ENCODE results near the gene DPEP2.
"Not testable (repeated sequence)": the region's sequence is repeated elsewhere in the genome, so short reads cannot be mapped to it uniquely, and the experiment has no call there.

The DPEP2 gene

GRCh38 chr16:67998779-67999688 lies at the start of gene DPEP2:
DPEP2 (minus strand) TSS chr16:67999484; CDS start chr16:67993212, 6,272 bp downstream.
- not testable (repeated sequence) for H3K4me3 ChIP-seq (ENCODE audit: low read length); H3K4me1 ChIP-seq (ENCODE audit: control insufficient read depth, low read depth, low read length); H3K36me3 ChIP-seq (ENCODE audit: control insufficient read depth, low read depth, low read length); H3K27me3 ChIP-seq (ENCODE audit: control insufficient read depth, insufficient read depth, low read length); H3K9me3 ChIP-seq (ENCODE audit: control insufficient read depth, low read depth, low read length); H3K27ac ChIP-seq (ENCODE audit: low read length); H3K9ac ChIP-seq (ENCODE audit: low read length)

DNA sequence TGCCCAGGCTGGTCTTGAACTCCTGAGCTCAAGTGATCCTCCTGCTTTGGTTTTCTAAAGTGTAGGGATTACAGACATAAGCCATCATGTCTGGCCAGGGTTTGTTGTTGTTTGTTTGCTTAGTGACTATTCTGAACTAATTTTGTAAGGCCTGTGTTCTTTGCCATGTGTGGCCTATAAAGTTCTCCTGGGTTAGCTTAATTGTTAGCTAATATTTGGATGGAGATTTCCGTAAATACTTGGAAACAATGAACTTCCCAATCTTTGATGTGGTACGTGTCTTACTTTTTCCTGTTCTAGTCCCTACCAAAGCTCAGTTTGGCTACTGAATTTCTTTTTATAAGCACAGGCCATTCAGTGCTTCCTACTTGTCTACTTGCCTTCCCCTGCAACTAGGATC lies 48.7 kb upstream of the DPEP2 start:
- Histone ChIP-seq H3K4me3 (ENCODE audit: low read length) (no peak overlapping the region), H3K9me3 (ENCODE audit: control insufficient read depth, low read depth, low read length) (no peaks in the 10 kb centered on the region), H3K9ac (ENCODE audit: low read length) (no peak overlapping the region), H3K27me3 (ENCODE audit: control insufficient read depth, insufficient read depth, low read length) (no peaks in the 10 kb centered on the region), H3K27ac (ENCODE audit: low read length) (no peak overlapping the region), H3K36me3 (ENCODE audit: control insufficient read depth, low read depth, low read length) (peaks cover 16% of the 10 kb centered on the region), H3K4me1 (ENCODE audit: control insufficient read depth, low read depth, low read length) (no peaks in the 10 kb centered on the region)

DNA sequence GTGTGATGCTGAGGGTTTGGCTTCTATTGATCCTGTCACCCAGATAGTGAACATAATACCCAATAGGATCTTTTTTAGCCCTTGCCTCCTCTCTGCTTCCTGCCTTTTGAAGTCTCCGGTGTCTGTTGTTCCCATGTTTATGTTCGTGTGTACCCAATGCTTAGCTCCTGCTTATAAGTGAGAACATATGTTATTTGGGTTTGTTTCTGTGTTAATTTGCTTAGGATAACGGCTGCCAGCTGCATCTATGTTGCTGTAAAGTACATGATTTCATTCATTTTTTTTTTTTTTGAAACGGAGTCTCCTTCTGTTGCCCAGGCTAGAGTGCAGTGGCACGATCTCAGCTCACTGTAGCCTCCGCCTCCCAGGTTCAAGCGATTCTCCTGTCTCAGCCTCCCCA lies 46.8 kb upstream of the DPEP2 start:
- Histone ChIP-seq H3K4me1 (ENCODE audit: control insufficient read depth, low read depth, low read length) (no peaks in the 10 kb centered on the region), H3K27ac (ENCODE audit: low read length) (no peak overlapping the region), H3K4me3 (ENCODE audit: low read length) (no peak overlapping the region), H3K36me3 (ENCODE audit: control insufficient read depth, low read depth, low read length) (peaks cover 14% of the 10 kb centered on the region), H3K9me3 (ENCODE audit: control insufficient read depth, low read depth, low read length) (no peaks in the 10 kb centered on the region), H3K9ac (ENCODE audit: low read length) (no peak overlapping the region), H3K27me3 (ENCODE audit: control insufficient read depth, insufficient read depth, low read length) (no peaks in the 10 kb centered on the region)

DNA sequence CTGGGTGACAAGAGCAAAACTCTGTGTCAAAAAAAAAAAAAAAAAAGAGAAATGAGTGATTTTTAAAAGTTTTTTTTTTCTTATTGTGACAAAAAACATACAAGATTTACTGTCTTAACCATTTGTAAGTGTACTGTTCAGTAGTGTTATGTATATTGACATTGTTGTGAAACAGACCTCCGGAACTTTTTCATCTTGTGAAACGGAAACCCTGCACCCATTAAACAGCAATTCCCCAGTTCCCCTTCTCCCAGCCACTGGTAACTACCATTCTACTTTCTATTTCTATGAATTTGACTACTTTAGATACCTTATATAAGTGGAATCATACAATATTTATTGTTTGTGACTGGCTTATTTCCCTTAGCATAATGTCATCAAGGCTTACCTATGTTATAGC lies 42.5 kb upstream of the DPEP2 start:
- Histone ChIP-seq H3K27me3 (ENCODE audit: control insufficient read depth, insufficient read depth, low read length) (no peaks in the 10 kb centered on the region), H3K27ac (ENCODE audit: low read length) (no peak overlapping the region), H3K9ac (ENCODE audit: low read length) (no peak overlapping the region), H3K9me3 (ENCODE audit: control insufficient read depth, low read depth, low read length) (no peaks in the 10 kb centered on the region), H3K36me3 (ENCODE audit: control insufficient read depth, low read depth, low read length) (peaks cover 3% of the 10 kb centered on the region), H3K4me3 (ENCODE audit: low read length) (no peak overlapping the region), H3K4me1 (ENCODE audit: control insufficient read depth, low read depth, low read length) (no peaks in the 10 kb centered on the region)

DNA sequence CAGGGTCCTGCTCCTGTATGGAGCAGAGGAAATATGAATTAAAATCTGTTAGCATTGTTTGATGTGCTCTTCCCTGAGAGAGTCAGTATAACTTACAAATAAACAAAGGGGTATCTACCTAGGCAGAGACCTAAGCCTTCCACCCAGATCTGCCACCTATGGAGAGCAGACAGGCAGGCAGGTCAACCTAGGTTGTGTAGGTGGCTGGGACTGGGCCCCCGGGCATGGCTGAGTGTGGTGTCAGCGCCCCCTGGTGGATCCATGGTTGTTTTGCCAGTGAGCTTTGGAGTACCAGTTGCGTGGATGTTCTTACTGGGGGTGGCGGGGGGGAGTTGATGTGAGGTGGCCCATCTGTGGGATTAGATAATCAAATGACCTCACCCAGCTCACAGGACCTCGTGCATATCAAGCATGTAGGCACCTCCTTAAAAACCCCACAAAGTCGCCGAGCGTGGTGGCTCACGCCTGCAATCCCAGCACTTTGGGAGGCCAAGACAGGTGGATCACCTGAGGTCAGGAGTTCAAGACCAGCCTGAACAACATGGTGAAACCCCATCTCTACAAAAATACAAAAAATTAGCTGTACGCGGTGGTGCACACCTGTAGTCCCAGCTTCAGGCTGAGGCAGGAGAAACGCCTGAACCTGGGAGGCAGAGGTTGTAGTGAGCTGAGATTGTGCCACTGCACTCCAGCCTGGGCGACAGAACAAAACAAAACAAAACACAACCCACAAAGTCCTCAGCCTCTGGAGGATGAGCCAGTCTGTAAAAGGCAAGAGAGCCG lies 41.4 kb upstream of the DPEP2 start:
- Histone ChIP-seq H3K27ac (ENCODE audit: low read length) (no peak overlapping the region), H3K36me3 (ENCODE audit: control insufficient read depth, low read depth, low read length) (peaks cover 3% of the 10 kb centered on the region), H3K4me1 (ENCODE audit: control insufficient read depth, low read depth, low read length) (no peaks in the 10 kb centered on the region), H3K27me3 (ENCODE audit: control insufficient read depth, insufficient read depth, low read length) (no peaks in the 10 kb centered on the region), H3K4me3 (ENCODE audit: low read length) (no peak overlapping the region), H3K9ac (ENCODE audit: low read length) (no peak overlapping the region), H3K9me3 (ENCODE audit: control insufficient read depth, low read depth, low read length) (no peaks in the 10 kb centered on the region)

GRCh38 chr16:68037841-68038597 lies 38.7 kb upstream of the DPEP2 start:
- Histone ChIP-seq H3K9ac (ENCODE audit: low read length) (no peak overlapping the region), H3K4me1 (ENCODE audit: control insufficient read depth, low read depth, low read length) (no peaks in the 10 kb centered on the region), H3K9me3 (ENCODE audit: control insufficient read depth, low read depth, low read length) (no peaks in the 10 kb centered on the region), H3K27me3 (ENCODE audit: control insufficient read depth, insufficient read depth, low read length) (no peaks in the 10 kb centered on the region), H3K27ac (ENCODE audit: low read length) (no peak overlapping the region), H3K36me3 (ENCODE audit: control insufficient read depth, low read depth, low read length) (peaks cover 3% of the 10 kb centered on the region), H3K4me3 (ENCODE audit: low read length) (no peak overlapping the region)

GRCh38 chr16:68035227-68035626 lies 35.9 kb upstream of the DPEP2 start:
- no peaks in the 10 kb centered on the region for H3K4me1 ChIP-seq (ENCODE audit: control insufficient read depth, low read depth, low read length)
- H3K36me3 ChIP-seq (ENCODE audit: control insufficient read depth, low read depth, low read length) = no peaks in the 10 kb centered on the region
- no peak overlapping the region for H3K27ac ChIP-seq (ENCODE audit: low read length)
- no peak overlapping the region for H3K9ac ChIP-seq (ENCODE audit: low read length)
- H3K27me3 ChIP-seq (ENCODE audit: control insufficient read depth, insufficient read depth, low read length) = no peaks in the 10 kb centered on the region
- H3K9me3 ChIP-seq (ENCODE audit: control insufficient read depth, low read depth, low read length) = no peaks in the 10 kb centered on the region
- no peak overlapping the region for H3K4me3 ChIP-seq (ENCODE audit: low read length)

DNA sequence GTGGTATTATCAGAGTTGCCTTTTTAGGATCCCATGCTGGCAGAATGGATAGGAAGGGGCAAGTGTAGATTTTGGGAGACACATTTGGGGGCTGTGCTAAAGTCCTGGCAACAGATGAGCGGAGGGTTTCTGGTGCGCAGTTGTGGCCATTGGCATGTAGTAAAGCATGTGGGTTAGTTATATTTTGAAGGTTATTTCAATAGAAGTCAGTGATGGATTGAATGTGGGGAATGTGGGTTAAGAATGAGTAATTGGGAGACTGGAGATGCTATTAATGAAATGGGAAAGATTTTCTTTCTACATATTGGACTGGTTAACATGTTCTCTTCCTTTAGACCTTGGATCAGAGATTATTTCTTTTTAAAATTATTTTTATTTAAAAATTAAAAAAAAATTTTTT lies 33.8 kb upstream of the DPEP2 start:
- peaks cover 7% of the 10 kb centered on the region for H3K36me3 ChIP-seq (ENCODE audit: control insufficient read depth, low read depth, low read length)
- no peak overlapping the region for H3K9ac ChIP-seq (ENCODE audit: low read length)
- no peak overlapping the region for H3K4me3 ChIP-seq (ENCODE audit: low read length)
- no peaks in the 10 kb centered on the region for H3K27me3 ChIP-seq (ENCODE audit: control insufficient read depth, insufficient read depth, low read length)
- H3K9me3 ChIP-seq (ENCODE audit: control insufficient read depth, low read depth, low read length) = no peaks in the 10 kb centered on the region
- no peaks in the 10 kb centered on the region for H3K4me1 ChIP-seq (ENCODE audit: control insufficient read depth, low read depth, low read length)
- H3K27ac ChIP-seq (ENCODE audit: low read length) = no peak overlapping the region

DNA sequence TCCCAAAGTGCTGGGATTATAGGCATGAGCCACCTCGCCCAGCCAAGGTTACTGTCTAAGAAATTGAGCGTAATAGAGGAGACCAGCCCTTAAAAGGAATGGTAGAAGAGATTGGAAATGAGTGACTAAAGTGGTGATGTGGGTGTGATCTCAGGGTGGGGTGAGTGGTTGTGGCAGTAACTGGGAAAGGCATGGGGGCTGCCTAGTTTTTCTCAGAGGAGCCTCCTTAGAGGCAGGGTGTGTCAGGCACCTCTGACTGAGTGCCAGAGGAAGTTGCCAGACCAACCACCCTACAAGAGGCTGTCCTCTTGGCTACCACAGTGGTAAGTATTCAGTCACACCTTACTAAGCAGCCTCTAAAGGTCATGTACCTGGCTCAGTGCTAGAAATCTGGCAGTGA lies 32.7 kb upstream of the DPEP2 start:
- H3K27ac ChIP-seq (ENCODE audit: low read length) = no peak overlapping the region
- H3K27me3 ChIP-seq (ENCODE audit: control insufficient read depth, insufficient read depth, low read length) = no peaks in the 10 kb centered on the region
- peaks cover 7% of the 10 kb centered on the region for H3K36me3 ChIP-seq (ENCODE audit: control insufficient read depth, low read depth, low read length)
- no peaks in the 10 kb centered on the region for H3K9me3 ChIP-seq (ENCODE audit: control insufficient read depth, low read depth, low read length)
- no peak overlapping the region for H3K9ac ChIP-seq (ENCODE audit: low read length)
- no peaks in the 10 kb centered on the region for H3K4me1 ChIP-seq (ENCODE audit: control insufficient read depth, low read depth, low read length)
- no peak overlapping the region for H3K4me3 ChIP-seq (ENCODE audit: low read length)

DNA sequence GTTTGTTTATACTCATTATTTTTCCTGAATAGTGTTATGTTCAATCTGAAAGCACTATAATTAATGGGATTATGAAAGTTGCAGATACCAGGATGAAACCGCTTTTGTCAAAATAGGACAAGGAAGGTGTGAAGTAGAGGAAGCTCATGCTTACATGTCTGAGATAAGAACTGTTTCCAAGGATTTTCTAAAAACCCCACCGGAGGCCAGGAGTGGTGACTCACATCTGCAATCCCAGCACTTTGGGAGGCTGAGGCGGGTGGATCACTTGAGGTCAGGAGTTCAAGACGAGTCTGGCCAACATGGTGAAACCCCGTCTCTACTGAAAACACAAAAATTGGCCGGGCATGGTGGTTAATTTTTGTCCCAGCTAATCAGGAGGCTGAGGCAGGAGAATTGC lies 30.8 kb upstream of the DPEP2 start:
- not testable (repeated sequence) for H3K9me3 ChIP-seq (ENCODE audit: control insufficient read depth, low read depth, low read length); H3K4me3 ChIP-seq (ENCODE audit: low read length); H3K27me3 ChIP-seq (ENCODE audit: control insufficient read depth, insufficient read depth, low read length); H3K4me1 ChIP-seq (ENCODE audit: control insufficient read depth, low read depth, low read length); H3K27ac ChIP-seq (ENCODE audit: low read length); H3K9ac ChIP-seq (ENCODE audit: low read length)
- peaks cover 19% of the 10 kb centered on the region for H3K36me3 ChIP-seq (ENCODE audit: control insufficient read depth, low read depth, low read length)

DNA sequence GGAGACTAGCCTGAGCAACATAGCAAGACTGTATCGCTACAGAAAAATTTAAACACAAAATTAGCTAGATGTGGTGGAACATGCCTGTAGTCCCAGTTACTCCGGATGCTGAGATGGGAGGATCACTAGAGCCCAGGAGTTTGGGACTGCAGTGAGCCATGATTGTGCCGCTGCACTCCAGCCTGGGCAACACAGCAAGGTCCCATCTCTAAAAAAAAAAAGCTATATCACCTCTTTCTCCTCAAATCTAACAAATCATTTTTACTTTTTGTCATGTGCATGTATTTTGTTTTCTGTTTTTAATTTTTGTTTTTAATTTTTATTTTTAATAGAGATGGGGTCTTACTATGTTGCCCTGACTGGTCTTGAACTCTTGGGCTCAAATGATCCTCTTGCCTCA lies 29.7 kb upstream of the DPEP2 start:
- Histone ChIP-seq H3K9ac (ENCODE audit: low read length) (no peak overlapping the region), H3K27me3 (ENCODE audit: control insufficient read depth, insufficient read depth, low read length) (no peaks in the 10 kb centered on the region), H3K4me3 (ENCODE audit: low read length) (no peak overlapping the region), H3K4me1 (ENCODE audit: control insufficient read depth, low read depth, low read length) (no peaks in the 10 kb centered on the region), H3K9me3 (ENCODE audit: control insufficient read depth, low read depth, low read length) (no peaks in the 10 kb centered on the region), H3K36me3 (ENCODE audit: control insufficient read depth, low read depth, low read length) (peaks cover 19% of the 10 kb centered on the region), H3K27ac (ENCODE audit: low read length) (no peak overlapping the region)

All from iPS-18a (cell line).